ENCODE results near the gene ANO6. TPM values are rescaled to one million over a fixed set of nuclear protein-coding genes. Genes with fewer than 3 reads are reported as not detected.

ANO6 gene
- total RNA-seq, 1 donor from 2014 or later, result 64.1 TPM

DNA sequence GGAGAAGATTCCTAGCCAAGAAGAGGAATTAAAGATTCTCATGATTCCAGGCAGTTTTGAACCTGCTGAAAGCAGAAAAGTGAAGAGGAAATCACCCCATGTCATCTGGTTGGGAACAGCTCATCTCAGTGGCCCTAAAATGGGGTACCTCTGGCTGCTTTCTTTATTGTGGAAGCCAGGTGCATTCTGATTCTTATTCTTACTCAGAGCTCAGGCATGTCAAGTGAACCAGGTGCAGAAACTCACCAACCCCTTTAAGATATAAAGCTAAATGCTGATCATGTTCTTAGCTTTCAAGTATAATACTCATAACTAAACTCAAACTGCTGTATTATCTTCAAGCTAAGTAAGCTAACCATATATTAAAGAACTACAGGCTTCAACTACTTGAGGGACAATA is 259.7 kb downstream of the ANO6 start:
- intact Hi-C loops (cut with DNase I), result no loop called here
- TF ChIP-seq, protein P1, sequence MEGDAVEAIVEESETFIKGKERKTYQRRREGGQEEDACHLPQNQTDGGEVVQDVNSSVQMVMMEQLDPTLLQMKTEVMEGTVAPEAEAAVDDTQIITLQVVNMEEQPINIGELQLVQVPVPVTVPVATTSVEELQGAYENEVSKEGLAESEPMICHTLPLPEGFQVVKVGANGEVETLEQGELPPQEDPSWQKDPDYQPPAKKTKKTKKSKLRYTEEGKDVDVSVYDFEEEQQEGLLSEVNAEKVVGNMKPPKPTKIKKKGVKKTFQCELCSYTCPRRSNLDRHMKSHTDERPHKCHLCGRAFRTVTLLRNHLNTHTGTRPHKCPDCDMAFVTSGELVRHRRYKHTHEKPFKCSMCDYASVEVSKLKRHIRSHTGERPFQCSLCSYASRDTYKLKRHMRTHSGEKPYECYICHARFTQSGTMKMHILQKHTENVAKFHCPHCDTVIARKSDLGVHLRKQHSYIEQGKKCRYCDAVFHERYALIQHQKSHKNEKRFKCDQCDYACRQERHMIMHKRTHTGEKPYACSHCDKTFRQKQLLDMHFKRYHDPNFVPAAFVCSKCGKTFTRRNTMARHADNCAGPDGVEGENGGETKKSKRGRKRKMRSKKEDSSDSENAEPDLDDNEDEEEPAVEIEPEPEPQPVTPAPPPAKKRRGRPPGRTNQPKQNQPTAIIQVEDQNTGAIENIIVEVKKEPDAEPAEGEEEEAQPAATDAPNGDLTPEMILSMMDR (IDR thresholded peaks at IDR 0.05), result no peak

DNA sequence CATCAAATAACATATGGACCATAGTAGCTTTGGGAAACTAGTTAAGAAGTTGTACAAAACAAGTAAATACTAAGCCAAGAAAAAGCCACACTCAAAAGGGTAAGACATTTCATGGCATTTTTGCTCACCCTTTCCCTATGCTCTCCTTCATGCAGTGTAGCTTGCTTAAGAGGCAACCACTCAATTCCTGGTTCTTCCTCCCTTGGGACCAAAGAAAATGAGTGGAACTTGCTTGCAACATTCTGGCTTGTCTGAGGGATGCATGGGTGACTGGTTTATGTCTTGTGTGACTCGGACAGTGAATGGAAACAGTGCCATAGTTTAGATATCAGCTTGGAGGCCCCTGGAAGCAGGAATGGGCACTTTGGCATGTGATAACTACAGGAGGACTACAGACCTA is 261.6 kb downstream of the ANO6 start:
- Histone ChIP-seq H3K36me3 (no peaks in the 10 kb centered on the region), H3K4me3 (no peak overlapping the region), H3K27ac (no peak overlapping the region), H3K4me1 (no peaks in the 10 kb centered on the region), H3K27me3 (ENCODE audit: low read depth) (no peaks in the 10 kb centered on the region), H3K9me3 (no peaks in the 10 kb centered on the region)
- DNase-seq (no peak), ATAC-seq (no peak)
- TF ChIP-seq, protein P1 (IDR thresholded peaks at IDR 0.05), result no peak
- intact Hi-C loops (cut with DNase I), result no loop called here

More for the DNA sequence above, 259.7 kb downstream of the ANO6 start:
- Histone ChIP-seq H3K27ac (no peak overlapping the region), H3K4me1 (no peaks in the 10 kb centered on the region), H3K36me3 (no peaks in the 10 kb centered on the region), H3K27me3 (ENCODE audit: low read depth) (no peaks in the 10 kb centered on the region), H3K4me3 (no peak overlapping the region), H3K9me3 (no peaks in the 10 kb centered on the region)
- DNase-seq (no peak), ATAC-seq (no peak)

DNA sequence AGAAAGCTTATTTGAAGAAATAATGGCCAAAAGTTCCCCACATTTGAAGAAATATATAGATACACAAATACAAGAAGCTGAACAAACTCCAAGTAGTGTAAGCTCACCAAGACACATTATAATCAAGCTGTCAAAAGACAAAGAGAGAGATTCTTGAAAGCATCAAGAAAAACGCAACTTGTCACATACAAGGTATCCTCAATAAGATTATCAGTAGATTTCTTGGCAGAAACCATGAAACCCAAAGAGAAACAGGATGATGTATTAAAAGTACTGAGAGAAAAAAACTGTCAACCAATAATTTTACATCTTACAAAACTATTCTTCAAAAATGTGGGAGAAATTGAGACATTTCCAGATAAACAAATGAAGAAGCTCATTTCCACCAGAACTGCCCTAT is 263.0 kb downstream of the ANO6 start:
- Histone ChIP-seq H3K4me1 (no peaks in the 10 kb centered on the region), H3K27ac (no peak overlapping the region), H3K36me3 (no peaks in the 10 kb centered on the region), H3K27me3 (ENCODE audit: low read depth) (no peaks in the 10 kb centered on the region), H3K9me3 (no peaks in the 10 kb centered on the region), H3K4me3 (no peak overlapping the region)
- intact Hi-C loops (cut with DNase I), result no loop called here
- TF ChIP-seq, protein P1 (IDR thresholded peaks at IDR 0.05), result no peak
- ATAC-seq (no peak), DNase-seq (no peak)

DNA sequence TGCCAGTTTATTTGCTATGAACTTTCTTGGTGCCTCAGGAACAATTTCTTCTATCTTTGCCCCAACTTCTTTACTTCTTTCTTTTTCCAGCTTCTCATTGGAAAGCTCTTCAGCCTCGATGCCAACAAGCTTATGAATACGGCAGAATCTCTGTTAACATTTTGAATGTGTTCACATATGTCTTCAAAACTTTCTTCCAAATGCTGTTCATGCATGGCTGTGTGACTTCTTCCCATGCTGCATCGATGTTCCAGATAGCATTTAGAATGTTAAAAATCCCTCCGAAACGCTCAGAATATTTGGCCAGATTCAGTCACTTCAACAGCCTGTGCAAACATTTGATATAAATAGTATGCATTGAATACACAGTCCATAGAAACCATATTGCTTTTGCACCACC is 265.9 kb downstream of the ANO6 start:
- TF ChIP-seq, protein P1 (IDR thresholded peaks at IDR 0.05), result no peak

DNA sequence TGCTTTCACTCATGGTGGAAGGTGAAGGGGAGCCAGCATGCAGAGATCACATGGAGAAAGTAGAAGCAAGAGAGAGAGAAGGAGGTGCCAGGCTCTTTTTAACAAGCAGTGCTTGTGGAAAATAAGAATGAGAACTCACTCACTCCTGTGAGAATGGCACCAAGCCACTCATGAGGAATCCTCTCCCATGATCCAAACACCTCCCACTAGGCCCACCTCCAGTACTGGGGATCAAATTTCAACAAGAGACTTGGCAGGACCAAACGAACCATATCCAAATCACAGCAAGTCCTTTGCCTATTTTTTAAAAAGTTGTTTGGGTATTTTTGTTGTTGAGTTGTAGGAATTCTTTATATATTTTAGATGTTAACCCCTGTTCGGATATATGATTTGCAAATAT is 267.7 kb downstream of the ANO6 start:
- Histone ChIP-seq H3K27ac (no peak overlapping the region), H3K4me3 (no peak overlapping the region), H3K36me3 (no peaks in the 10 kb centered on the region), H3K9me3 (no peaks in the 10 kb centered on the region), H3K4me1 (no peaks in the 10 kb centered on the region), H3K27me3 (ENCODE audit: low read depth) (no peaks in the 10 kb centered on the region)
- intact Hi-C loops (cut with DNase I), result no loop called here
- TF ChIP-seq, protein P1 (IDR thresholded peaks at IDR 0.05), result no peak
- no peak for ATAC-seq
- DNase-seq, result no peak

More for the DNA sequence above, 265.9 kb downstream of the ANO6 start:
- intact Hi-C loops (cut with DNase I), result no loop called here
- no peak for ATAC-seq
- H3K9me3 ChIP-seq, result no peaks in the 10 kb centered on the region
- no peak overlapping the region for H3K27ac ChIP-seq
- DNase-seq, result no peak
- no peak overlapping the region for H3K4me3 ChIP-seq
- H3K36me3 ChIP-seq, result no peaks in the 10 kb centered on the region
- H3K4me1 ChIP-seq, result no peaks in the 10 kb centered on the region
- H3K27me3 ChIP-seq (ENCODE audit: low read depth), result no peaks in the 10 kb centered on the region

Other genes with a start within 250 kb of the ANO6 start
- gene DBX2, start 165.0 kb upstream of the ANO6 start, total RNA-seq, result 0.12 TPM

Data from lower lobe of right lung (tissue), 2 donors.